Common myeloid progenitor, CD34-positive (primary cell): ENCODE results near the gene RBM18.

Experiments
- CTCF ChIA-PET: fragments of 350-600 bp; sonication (Branson Sonifier 250); formaldehyde crosslinking; loops from one replicate; lab custom pipeline; 2021; ENCODE audit warnings: antibody characterized with exemption; lab: Charles Lee
- POLR2A ChIA-PET: fragments of 350-600 bp; sonication (Branson Sonifier 250); formaldehyde crosslinking; loops from one replicate; lab custom pipeline; 2021; ENCODE audit warnings: antibody characterized with exemption; lab: Charles Lee
- DNase-seq, 3 donors: peaks; one replicate each; pipeline versions ENCODE4 v3.0.0 to v3.0.0-alpha.2; 2013
- H3K27ac ChIP-seq, 2 experiments: 1 replicate in 1 of 2; 2 replicates in 1 of 2; pipeline ENCODE4 v1.7.0; 2013; ENCODE audit warnings: inconsistent platforms in 2 of 2, low read length in 2 of 2, mild to moderate bottlenecking in 2 of 2, low read depth in 1 of 2, moderate library complexity in 1 of 2; ENCODE audit not compliant: severe bottlenecking in 2 of 2, insufficient read depth in 1 of 2, poor library complexity in 1 of 2
- H3K27me3 ChIP-seq, 5 experiments: replicated peaks in 2 of 5; 1 replicate in 3 of 5; 2 replicates in 2 of 5; pipeline versions ENCODE4 v1.6.1 to v1.7.0; 2013; ENCODE audit warnings: low read length in 4 of 5, mild to moderate bottlenecking in 2 of 5, moderate library complexity in 2 of 5, inconsistent platforms in 1 of 5; ENCODE audit not compliant: insufficient read depth in 5 of 5, control insufficient read depth in 4 of 5
- H3K36me3 ChIP-seq, 4 experiments: 1 replicate in 2 of 4; 2 replicates in 2 of 4; pipeline versions ENCODE4 v1.6.1 to v1.7.0; 2013; ENCODE audit warnings: low read length in 3 of 4, control low read depth in 1 of 4, mild to moderate bottlenecking in 1 of 4; ENCODE audit not compliant: control insufficient read depth in 4 of 4, insufficient read depth in 4 of 4
- H3K4me1 ChIP-seq, 4 experiments: 1 replicate in 3 of 4; 2 replicates in 1 of 4; pipeline versions ENCODE4 v1.6.1 to v1.7.1; 2013; ENCODE audit warnings: low read length in 3 of 4, mild to moderate bottlenecking in 3 of 4, control low read depth in 1 of 4, inconsistent platforms in 1 of 4, moderate library complexity in 1 of 4; ENCODE audit not compliant: control insufficient read depth in 4 of 4, insufficient read depth in 4 of 4; ENCODE audit errors: control extremely low read depth in 1 of 4
- H3K4me3 ChIP-seq, 7 experiments: 1 replicate in 4 of 7; 2 replicates in 3 of 7; pipeline versions ENCODE4 v1.5.1 to v1.7.0; 2013; ENCODE audit warnings: mild to moderate bottlenecking in 7 of 7, low read length in 6 of 7, moderate library complexity in 6 of 7, inconsistent platforms in 2 of 7, low read depth in 2 of 7, control low read depth in 1 of 7; ENCODE audit not compliant: insufficient read depth in 4 of 7, control insufficient read depth in 1 of 7; ENCODE audit errors: extremely low read depth in 1 of 7
- H3K9me3 ChIP-seq, 5 experiments: 1 replicate in 4 of 5; 2 replicates in 1 of 5; pipeline versions ENCODE4 v1.6.1 to v1.7.1; 2013; ENCODE audit warnings: low read length in 4 of 5, mild to moderate bottlenecking in 2 of 5, inconsistent platforms in 1 of 5, low read depth in 1 of 5, moderate library complexity in 1 of 5; ENCODE audit not compliant: control insufficient read depth in 4 of 5, insufficient read depth in 2 of 5; ENCODE audit errors: control extremely low read depth in 1 of 5
- WGBS: methylation state at CpG from one replicate; pipeline ENCODE4 v1.1.5; 2013; ENCODE audit not compliant: insufficient coverage; 5-methylcytosine and 5-hydroxymethylcytosine counted together

The RBM18 gene

GRCh38 chr9:122200960-122201595, 63.6 kb downstream of the RBM18 start:
- Histone ChIP-seq H3K36me3 (peaks cover 0 to 2% (median 0%) of the 10 kb centered on the region in 4 experiments), H3K27me3 (peaks cover 0 to 2% (median 0%) of the 10 kb centered on the region in 5 experiments), H3K4me3 (no peak overlapping the region), H3K9me3 (no peaks in the 10 kb centered on the region), H3K4me1 (peaks cover 0 to 6% (median 1%) of the 10 kb centered on the region in 4 experiments), H3K27ac (no peak overlapping the region)
- ChIA-PET POLR2A (no interaction called here), CTCF (interaction anchor here (0.7 to 1.6 kb wide), 2 partner anchors 8 to 9 kb away, joined by 3 to 4 read pairs; no protein-coding TSS in a partner anchor)
- WGBS: 90% methylated on average over 3 of the region's 7 CpGs
- peak in 2 of 3 donors; percentile 54 to 65 for DNase-seq

GRCh38 chr9:122197882-122198281, 66.8 kb downstream of the RBM18 start:
- 100% methylated on average over 2 of the region's 4 CpGs for WGBS
- Histone ChIP-seq H3K27ac (no peak overlapping the region), H3K36me3 (no peaks in the 10 kb centered on the region), H3K4me3 (no peak overlapping the region), H3K27me3 (no peaks in the 10 kb centered on the region), H3K4me1 (peaks cover 0 to 6% (median 1%) of the 10 kb centered on the region in 4 experiments), H3K9me3 (no peaks in the 10 kb centered on the region)
- DNase-seq: no peak
- POLR2A ChIA-PET: no interaction called here
- CTCF ChIA-PET: interaction anchor here (1.1 kb wide), 1 partner anchor 10 kb away, joined by 3 read pairs; no protein-coding TSS in a partner anchor

- no peak overlapping the region for H3K4me3 ChIP-seq
- ChIA-PET CTCF (interaction anchor here (1.1 kb wide), 1 partner anchor 10 kb away, joined by 3 read pairs; no protein-coding TSS in a partner anchor), POLR2A (no interaction called here)
- H3K27ac ChIP-seq: no peak overlapping the region
- no peaks in the 10 kb centered on the region for H3K9me3 ChIP-seq
- no peak for DNase-seq
- peaks cover 0 to 6% (median 1%) of the 10 kb centered on the region in 4 experiments for H3K4me1 ChIP-seq
- WGBS: 95% methylated on average over 7 of the region's 7 CpGs
- H3K27me3 ChIP-seq: no peaks in the 10 kb centered on the region
- no peaks in the 10 kb centered on the region for H3K36me3 ChIP-seq
These were observed 67.2 kb downstream of the RBM18 start for GRCh38 chr9:122197426-122197825.

- no peak for DNase-seq
- Histone ChIP-seq H3K27ac (no peak overlapping the region), H3K4me1 (no peaks in the 10 kb centered on the region), H3K27me3 (no peaks in the 10 kb centered on the region), H3K36me3 (no peaks in the 10 kb centered on the region), H3K9me3 (no peaks in the 10 kb centered on the region), H3K4me3 (no peak overlapping the region)
- ChIA-PET CTCF (no interaction called here), POLR2A (no interaction called here)
- 100% methylated on average over 3 of the region's 4 CpGs for WGBS
These were observed 68.8 kb downstream of the RBM18 start for GRCh38 chr9:122195875-122196274.

GRCh38 chr9:122193651-122194050, 71.0 kb downstream of the RBM18 start:
- no peak overlapping the region for H3K4me3 ChIP-seq
- POLR2A ChIA-PET: no interaction called here
- no peaks in the 10 kb centered on the region for H3K36me3 ChIP-seq
- H3K27me3 ChIP-seq: no peaks in the 10 kb centered on the region
- DNase-seq: no peak
- no peak overlapping the region for H3K27ac ChIP-seq
- no peaks in the 10 kb centered on the region for H3K9me3 ChIP-seq
- CTCF ChIA-PET: interaction anchor here (2.5 kb wide), 1 partner anchor 69 kb away, joined by 7 read pairs; no protein-coding TSS in a partner anchor
- 100% methylated on average over 6 of the region's 6 CpGs for WGBS
- no peaks in the 10 kb centered on the region for H3K4me1 ChIP-seq

GRCh38 chr9:122192914-122193525, 71.6 kb downstream of the RBM18 start:
- Histone ChIP-seq H3K36me3 (no peaks in the 10 kb centered on the region), H3K4me1 (no peaks in the 10 kb centered on the region), H3K27ac (no peak overlapping the region), H3K27me3 (no peaks in the 10 kb centered on the region), H3K9me3 (no peaks in the 10 kb centered on the region), H3K4me3 (no peak overlapping the region)
- POLR2A ChIA-PET: no interaction called here
- DNase-seq: no peak
- 100% methylated on average over 7 of the region's 16 CpGs for WGBS
- CTCF ChIA-PET: interaction anchor here (1.7 to 2.5 kb wide), 2 partner anchors 8 to 68 kb away, joined by 4 to 7 read pairs; no protein-coding TSS in a partner anchor
